Heart left ventricle (tissue), 13 donors: ENCODE results near the gene AKAP13.

Experiments
- CTCF ChIP-seq, 12 donors: fragments of 200-600 bp; sonication (generic) in 4 of 12; IDR thresholded peaks; one replicate each; pipeline versions ENCODE4 v1.5.0 to v1.8.0; 2018 to 2022; ENCODE audit warnings: antibody characterized with exemption in 12 of 12, mild to moderate bottlenecking in 5 of 12
- POLR2A ChIP-seq, 2 donors: fragments of 450-650 bp; IDR thresholded peaks; one replicate each; pipeline ENCODE4 v1.6.1; 2017; ENCODE audit warnings: antibody characterized with exemption in 2 of 2, mild to moderate bottlenecking in 2 of 2, moderate library complexity in 2 of 2
- donor health status: ischemic (EF 13 %, LVEDD 7.1; RV severe dilation, severe dysfunction).
- donor health status: DM: no; HTN: yes; CAD: no.
- donor health status: DM: no; HTN: no; CAD: no.
- donor health status: ischemic (EF 25% LVEDD 6.9; RV normal size, moderate dysfunction).
- donor health status: ischemic (EF 25% LVEDD 5.7; RV mildly dilated, moderate dysfunction).
- donor health status: ischemic (EF 35%, LVEDD 5.7; RV mildly dilated, moderate dysfunction).
- donor health status: nonischemic (EF 11% LVEDD 7.7; RV severe dilation, severe dysfunction).
- donor health status: DM: yes; HTN: yes; CAD: no.
- donor health status: PGD.
- donor health status: ischemic (EF 29% LVEDD 5.4; RV normal size, mild dysfunction).
- donor health status: nonischemic (EF 23%, LVEDD 6.1; RV moderate dilation, normal function).

- TF ChIP-seq CTCF (IDR thresholded peaks at IDR 0.05): no peak
- no peak for TF ChIP-seq POLR2A (IDR thresholded peaks at IDR 0.05)
Measured at GRCh38 chr15:85792102-85792731, 411.8 kb downstream of the AKAP13 start.
